GM18499 (cell line): ENCODE data around the gene PRAC1.

Experiments
- ATAC-seq: cut with Tn5 transposase; IDR thresholded peaks from one replicate; pipeline ENCODE4 v1.9.1; 2021; ENCODE audit warnings: moderate number of reproducible peaks; ENCODE audit not compliant: insufficient read depth, unreplicated experiment

The PRAC1 gene

DNA sequence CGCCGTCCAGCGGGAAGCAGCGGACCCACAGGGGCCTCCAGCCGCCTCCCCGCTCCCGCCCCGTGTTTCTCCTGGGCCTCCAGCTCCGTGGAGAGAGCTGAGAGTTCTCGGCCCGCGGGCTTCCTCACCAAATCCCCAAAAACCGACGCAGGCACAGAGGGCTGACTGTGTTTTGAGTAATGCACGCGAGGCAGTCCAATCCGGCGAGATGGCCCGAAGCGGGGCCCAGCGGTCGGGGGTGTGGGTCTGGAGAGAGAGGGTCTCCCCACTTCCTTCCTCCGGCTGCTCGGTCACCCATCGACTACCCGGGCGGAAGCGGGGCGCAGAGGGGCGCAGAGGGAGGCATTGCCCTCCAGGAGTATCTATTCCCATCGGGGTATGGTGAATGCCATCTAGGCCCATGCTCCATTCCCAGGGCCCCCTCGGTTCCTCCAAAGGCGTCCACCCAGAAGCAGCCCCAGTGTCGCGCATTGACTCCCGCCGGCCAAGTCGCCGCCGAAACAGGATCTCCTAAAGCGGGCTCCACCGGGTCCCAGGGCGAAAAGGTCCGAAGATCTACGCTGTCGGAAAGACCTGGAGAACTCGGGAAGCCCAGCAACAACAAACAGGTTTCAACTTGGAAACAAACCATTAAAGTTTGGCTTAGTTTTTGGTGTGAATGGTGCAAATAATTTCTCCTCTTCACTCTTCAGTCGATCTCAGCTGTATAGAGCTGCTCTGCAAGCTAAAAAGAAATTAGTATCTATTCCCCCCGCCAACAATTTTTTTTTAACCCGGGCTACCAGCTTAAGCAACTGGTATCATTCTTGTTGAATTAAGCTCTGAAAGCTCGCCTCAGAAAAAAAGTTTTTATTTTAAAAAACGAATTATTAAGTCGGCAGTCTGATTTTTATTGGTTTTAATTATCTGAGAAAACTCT is 25.4 kb upstream of the PRAC1 start:
- ATAC-seq: no peak

DNA sequence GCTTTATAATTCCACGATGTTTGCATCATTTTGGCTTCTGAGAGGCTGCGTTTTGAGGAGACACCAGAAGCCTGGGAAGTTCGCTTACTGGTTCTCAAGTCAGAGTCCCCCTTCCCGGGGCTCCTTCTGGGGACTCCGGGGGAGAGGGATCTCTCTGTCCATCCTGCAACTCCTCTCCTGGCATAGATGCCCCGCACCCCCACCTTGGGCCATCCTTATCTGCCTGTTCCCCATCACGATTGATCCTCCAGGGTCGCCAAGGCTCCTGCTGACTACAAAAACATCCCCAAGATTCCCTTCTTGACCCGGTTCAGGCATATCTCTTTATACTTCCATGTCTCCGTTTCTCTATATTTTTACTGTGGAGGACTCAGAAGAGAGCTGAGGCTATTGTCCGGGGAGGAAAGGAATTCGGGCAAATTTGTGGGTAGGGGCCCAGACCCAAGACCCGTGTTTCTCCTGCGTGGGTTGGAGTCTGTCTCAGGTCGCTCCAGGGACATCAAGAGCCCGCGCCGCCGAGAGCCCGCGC is 24.7 kb upstream of the PRAC1 start:
- no peak for ATAC-seq

DNA sequence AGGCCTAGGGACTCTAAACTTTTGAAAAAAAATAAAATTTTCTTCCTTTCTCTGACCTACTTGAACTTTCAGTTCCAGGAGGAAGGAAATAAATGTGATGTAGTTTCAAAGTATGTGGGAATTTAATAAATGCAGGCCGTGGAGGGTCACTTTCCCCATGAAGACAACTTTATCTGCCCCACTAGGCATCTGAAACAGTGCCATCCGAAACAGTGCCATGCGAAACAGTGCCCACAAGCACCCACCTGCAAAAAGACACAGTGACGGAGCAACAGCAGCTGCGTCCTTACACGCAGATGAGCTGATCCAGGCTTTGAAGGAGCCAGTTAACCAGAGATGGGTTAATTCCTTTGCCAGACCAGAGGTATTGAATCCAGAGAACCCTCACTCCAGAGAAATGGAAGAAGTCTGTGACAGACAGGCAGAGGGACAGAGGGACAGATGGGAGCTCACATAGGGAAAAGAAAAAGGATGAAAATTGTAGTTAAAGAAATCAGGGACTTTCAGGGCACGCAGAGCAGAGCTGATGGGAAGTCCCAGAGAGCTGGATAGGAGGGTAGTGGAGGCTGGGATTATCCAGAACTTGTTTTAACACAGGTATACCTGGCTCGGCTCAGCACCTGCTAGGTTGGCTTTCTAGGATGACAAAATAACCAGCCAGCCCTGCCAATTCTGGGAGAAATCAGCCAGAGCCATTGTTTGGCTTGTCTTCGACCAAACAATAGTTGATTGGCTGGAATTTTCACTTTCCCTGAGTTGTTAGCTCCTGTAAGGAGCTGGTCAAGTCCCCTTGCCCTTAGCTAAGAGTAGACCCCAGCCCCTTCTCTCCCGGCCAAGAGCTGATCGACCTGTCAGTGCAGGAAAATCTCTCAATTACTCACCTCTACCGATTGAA is 23.3 kb upstream of the PRAC1 start:
- no peak for ATAC-seq

DNA sequence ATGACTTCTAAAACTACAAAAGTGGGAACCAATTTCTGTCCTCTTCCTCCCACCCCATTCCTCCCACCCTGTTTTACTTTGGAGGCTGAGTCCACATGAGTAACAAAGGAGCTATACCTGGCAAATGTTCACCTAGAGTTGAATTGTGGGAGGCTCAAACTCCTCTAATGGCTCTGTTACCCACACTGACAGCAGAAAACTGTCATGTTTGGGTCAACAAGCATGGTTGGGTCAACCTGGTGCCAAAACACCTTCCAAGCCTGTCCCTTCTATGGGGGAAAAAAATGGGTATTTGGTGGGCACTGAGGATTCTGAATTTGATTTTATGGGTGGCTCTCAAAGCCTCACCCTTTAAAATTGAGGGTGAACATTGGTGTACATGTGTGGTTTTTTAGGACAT is 18.2 kb upstream of the PRAC1 start:
- no peak for ATAC-seq

DNA sequence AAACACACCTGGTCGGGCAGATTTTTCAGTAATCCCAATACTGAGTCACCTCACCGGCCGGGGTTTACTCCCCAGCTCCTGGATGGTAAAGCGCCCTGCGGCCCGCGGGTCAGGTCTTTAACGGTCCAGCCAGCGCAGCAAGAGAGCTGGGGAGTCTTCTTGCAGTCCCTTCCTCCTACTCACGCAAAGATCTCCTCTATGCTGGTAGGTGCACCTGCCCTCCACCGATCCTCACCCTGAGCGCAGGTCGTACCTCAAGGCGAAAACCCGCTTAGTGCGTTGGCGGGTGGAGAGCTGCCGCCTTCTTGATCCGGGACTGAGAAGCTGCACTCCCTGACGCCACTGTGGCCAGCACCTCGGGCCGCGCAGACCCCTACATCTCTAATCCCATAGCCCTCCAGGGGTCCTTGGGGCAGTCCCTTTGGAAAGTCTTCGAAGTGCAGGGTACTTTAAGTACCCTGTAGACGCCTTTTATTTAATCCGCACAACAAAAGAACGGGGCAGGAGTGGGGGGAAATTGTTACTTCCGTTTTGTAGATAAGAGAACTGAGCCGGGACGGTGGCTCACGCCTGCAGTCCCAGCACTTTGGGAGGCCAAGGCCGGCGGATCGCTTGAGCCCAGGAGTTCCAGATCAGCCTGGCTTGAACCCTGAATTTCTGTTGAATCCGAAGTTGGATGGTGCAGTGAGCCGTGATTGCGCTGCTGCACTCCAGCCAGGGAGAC is 16.6 kb upstream of the PRAC1 start:
- no peak for ATAC-seq

DNA sequence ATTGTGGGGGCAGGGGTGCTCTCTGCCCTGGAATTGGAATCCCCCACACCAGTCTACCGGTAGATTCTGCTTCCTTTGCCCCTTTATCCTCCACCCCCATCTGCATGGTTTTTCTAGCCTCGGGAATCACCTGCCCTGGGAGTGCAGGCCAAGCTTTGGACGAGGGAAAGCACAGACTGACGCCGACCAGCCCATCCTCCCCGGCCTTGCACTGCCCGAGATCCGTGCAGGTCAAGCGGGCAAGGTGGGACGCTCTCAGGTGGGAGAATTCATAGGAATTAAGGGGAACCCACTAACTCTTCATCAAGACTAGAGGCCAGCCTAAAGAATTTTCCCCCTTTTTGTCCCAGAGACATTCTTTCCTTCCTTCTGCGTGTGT is 16.1 kb upstream of the PRAC1 start:
- no peak for ATAC-seq

DNA sequence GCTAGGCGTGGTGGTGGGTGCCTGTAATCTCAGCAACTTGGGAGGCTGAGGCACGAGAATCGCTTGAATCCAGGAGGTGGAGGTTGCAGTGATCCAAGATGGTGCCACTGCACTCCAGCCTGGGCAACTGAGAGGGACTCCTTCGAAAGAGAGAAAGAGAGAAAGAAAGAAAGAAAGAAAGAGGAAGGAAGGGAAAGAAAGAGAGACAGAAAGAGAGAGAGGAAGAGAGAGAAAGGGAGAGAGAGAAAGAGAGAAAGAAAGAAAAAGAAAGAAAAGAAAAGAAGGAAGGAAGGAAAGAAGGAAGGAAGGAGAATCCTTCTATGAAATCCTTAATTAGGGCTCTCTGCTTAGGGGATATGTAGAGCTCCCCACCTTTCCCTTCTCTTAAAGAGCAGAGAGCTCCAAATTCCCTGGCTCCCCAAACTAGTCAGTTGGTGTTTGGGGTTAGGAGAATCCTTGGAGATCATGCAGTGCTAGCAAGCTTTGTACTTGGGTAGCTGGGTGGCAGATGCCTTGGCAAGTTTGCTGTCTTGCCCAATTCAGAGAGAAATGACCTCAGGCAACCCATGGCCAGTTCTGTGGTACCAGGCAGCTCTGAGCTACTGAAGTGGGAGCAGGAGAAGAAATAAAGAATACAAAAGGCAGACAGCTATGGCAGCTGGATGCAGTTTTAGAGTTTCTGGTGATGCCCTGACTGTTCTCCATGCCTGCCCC is 15.2 kb upstream of the PRAC1 start:
- ATAC-seq: no peak

DNA sequence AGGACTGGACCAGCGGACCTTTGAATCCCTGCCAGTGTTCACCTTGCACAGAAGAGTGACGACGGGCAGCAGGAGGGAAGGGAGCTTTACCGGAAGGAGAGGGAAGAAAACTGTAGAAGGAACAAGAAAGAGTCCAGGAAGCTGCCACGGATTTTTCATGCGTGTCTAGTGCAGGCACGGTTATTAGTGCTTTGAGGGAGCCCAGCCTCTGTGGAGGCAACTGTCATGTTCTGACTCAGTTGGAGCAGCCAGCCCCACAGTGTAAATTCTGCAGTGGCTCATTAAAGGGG is 12.7 kb upstream of the PRAC1 start:
- no peak for ATAC-seq

DNA sequence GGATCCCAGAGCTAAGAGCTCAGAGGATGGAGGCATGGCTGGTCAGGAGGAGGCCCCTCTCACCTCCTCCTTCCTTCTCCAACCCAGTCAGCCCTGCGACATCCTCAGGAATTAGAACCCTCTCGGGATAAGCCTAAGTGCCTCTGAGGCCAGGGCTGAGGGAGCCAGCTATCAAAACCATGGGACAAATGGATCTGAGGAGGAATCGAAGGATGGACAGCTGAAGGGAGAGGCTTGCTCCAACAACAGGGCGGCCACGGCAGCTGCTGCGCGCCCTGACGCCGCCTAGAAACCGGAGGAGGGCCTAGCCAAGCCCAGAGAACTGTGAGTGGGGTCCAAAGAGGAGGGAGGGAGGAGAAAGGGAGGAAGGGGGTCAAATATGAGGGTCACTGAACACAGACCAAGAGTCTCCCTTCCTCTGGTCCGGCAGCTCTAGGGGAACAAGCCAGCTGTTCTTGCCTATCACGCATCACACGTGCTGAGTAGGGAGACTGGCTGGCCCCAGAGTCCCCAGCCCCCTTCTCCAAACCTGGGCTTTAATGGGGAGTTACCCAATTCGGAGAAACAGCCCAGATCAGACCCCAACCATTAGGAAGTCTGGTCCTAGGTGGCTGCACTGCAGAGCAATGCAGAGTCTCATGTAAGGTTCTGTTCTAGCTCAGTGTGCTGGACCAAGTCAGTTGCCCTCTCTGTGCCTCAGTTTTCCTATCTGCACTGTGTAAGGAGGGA is 12.2 kb upstream of the PRAC1 start:
- ATAC-seq: no peak

DNA sequence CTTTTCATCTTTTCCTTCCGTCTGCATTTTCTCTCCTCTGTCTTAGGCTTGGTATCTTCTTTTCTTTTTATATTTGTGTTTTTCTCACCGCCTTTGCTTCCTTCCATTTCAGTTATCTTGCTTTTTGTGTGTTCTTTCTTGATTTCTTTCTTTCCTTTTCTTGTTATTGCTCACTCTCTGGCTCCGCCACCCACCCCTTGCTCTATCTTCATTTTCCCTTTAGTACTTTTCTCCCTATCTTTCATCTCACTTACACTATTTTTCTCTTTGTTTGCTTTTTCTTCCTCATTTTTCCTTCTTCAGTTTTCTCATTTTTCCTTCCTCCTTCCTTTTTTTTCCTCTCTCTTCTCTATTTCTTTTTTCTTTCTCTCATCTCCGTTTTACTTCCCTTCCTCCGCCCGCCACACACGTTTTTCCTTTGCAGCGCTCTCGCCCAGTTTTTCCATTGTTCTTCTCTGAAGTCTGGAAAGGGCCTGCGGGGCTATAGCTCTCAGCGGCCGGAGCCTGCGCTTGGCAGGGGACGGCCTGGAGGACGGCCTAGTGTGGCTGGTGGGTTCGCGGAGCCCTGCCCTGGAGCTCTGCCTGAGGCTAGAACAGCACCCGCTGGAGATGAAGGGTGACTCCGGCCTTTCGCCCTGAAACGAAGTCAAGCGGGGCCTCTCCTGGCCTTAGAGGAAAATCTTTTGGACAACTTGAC is 11.5 kb upstream of the PRAC1 start:
- ATAC-seq: no peak

DNA sequence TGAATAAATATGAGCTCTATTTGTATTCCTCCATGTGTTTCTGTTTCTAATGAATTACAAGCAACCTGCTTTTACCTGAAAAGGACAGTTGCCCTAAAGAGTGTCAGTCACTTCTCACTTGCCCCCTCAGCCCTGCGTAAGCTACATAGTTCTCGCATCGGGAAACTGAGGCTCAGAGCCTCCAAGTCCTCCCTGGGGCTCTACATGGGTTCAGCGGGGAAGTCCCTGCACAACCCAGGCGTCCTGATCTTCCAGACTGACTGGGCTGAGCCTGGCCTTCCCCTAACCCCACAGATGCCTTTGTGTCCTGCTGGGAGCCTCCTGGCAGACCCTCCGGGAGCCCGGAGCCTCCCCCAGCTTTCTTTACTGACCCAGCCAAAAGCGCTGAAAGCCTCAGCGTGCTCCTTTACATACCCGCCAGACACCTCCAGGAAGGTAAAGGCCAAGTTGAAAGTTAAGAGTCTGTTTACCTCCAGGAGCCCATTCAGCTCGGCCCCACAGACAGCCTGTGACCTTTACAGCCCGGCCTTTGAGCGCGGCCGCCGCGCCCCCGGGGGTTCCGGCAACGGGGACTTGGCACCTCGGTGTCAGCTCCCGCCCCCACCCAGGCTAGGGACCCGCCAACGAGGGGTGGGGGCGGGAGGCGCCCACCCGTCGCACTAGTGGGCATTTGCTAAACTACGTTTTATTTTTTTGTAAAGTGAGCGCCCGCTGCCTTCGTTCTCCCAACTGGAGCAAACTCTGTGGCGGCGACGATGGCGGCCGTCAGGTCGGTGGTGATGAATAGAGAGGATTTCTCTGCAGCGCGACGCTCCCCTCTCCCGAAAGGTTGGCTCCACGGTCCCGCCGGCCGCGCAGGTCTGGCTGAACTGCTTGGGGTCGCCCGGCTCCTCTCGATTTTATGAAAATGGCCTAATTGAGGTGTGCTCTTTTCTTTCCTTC is 10.6 kb upstream of the PRAC1 start:
- ATAC-seq: no peak

DNA sequence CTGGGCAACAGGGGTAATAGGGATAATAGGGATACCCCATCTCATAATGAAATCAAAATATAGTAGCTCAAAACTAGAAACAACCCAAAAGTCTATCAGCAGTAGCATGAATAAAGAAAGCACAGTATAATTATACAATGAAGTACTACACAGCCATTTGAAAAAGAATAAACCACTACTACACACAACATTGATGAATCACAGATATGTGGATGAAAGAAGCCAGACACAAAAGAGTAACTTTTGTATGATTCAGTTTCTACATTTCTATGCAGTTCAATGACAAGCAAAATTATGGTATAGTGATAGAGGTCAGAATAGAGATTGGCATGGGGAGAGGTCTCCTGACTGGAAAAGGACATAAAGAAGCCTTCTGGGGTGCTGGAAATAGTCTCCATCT is 9.0 kb upstream of the PRAC1 start:
- ATAC-seq: no peak

DNA sequence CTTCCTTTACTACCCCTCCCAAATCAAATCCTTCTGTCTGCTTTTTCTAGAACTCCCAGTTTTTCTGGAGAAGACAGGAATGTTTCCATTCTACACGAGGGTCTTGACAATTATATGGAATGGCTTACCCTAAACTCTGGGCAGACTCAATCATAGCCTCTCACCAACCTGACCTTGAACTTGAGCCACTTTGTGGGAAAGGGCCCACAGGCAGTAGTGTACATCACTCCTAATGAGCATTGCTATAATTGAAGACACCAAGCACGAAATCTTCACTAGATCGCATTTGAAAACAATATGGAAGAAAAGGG is 7.9 kb upstream of the PRAC1 start:
- no peak for ATAC-seq

DNA sequence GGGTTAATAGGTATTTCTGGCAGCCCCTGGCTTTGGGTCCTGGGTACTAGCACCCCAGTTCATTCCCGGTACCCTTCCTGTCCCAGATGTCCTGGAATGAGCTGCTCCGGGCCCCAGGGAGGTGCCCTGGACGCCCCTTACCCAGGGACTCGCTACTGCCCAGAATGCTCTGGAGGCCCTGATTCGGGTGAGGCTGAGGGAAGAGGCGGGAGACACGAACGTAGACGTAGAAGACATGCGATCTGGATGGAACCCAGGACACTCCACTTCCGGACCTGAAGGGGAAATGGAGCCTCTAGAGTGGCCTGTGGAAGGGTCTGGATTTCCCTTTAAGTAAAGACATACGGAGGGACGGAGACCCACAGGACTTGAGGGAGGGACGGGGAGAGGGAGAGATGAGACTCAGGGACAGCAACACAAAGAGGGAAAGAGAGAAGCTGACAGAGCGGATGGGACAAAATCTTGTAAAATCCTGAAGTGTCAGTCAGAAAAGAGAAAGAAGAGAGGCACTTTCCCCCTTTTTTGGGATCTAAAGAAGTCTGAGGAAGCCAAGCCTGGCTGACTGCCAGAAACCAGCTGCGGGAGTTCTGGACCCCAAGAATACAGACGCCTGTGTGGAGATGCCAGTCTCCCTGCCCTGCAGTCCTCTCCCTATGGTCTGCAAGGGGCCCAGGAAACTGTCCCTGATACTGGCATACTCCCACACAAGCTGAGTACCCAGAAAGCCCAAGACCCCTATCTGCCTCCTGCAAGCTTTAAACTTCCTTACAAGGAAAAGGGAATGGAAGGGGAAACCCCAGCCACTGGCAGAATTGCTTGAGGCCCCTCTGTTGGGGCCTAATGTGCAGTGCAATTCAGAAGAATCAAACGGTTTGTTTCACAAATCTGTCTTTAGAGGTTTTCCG is 7.3 kb upstream of the PRAC1 start:
- ATAC-seq: no peak

DNA sequence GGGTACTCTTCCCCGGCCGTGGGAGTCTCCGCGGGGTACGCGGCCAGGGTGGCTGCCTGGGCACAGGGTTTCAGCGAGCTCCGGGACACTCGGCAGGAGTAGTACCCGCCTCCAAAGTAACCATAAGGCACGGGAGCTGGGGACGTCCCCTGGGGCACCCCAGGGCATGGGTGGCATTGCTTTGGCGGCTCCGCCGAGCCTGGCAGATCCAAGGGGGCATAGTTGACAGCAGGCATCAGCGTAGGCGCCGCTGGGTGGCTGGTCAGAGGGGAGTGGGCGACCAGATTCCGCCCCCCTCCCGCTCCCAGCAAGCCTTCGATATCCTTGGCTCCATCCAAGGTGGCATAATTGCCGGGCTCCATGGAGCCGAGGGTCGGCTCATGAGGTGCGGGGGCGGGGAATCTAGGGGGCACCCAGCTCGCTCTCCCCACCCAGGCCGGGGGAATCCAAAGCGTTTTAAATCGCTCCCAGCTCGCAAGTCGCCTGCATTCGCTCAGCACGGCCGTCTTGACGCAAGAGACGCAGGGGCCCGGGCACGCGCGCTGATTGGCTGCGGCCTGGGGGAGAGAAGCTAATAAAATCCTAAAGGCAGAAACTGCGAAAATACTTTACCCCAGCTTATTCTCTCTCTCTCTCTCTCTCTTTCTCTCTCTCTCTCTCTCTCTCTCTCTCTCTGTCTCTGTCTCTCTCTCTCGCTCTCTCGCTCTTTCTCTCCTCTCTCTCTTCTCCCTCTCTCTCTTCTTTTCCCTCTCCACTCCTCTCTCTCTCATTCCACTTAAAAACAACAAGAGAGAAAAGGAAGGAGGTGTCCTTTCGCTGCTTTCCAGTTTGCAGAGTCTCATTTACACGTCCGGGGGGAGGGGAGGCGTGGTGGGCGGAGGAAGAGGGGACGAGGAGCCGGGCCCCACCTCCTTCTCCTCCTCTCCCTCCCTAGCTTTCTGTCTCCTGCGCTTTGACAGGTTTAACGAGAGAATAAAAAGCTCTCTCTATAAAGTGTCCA is 6.2 kb upstream of the PRAC1 start, which contains the start of gene HOXB13:
HOXB13 (minus strand) TSS at position 519 of the 1,000 bp plus-strand sequence; CDS start at position 362, 157 bp downstream.
- no peak for ATAC-seq
